GM19395 (cell line): ENCODE results near the gene AGXT.

Experiments
- ATAC-seq: cut with Tn5 transposase; IDR thresholded peaks from one replicate; pipeline ENCODE4 v1.9.1; 2021; ENCODE audit warnings: mild to moderate bottlenecking, moderate library complexity; ENCODE audit not compliant: unreplicated experiment

The AGXT gene

DNA sequence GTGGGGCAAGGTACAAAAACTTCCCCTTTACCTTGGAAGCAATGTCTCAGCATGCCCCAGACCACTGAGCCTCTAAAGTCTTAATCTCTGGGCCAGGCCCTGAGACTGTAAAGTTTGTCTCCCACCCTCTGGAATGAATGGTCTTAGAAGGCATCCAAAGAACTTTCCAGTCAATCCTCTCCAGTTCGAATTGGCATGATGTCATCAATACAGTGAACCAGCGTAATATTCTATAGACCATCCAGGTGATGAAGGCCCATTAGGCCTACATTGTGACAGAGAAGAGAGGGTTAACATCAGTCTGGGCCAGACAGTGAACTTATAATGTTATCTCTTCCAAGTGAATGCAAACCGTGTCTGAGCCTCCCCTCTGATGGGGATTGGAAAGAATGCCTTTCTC is 16.1 kb downstream of the AGXT start:
- no peak for ATAC-seq

DNA sequence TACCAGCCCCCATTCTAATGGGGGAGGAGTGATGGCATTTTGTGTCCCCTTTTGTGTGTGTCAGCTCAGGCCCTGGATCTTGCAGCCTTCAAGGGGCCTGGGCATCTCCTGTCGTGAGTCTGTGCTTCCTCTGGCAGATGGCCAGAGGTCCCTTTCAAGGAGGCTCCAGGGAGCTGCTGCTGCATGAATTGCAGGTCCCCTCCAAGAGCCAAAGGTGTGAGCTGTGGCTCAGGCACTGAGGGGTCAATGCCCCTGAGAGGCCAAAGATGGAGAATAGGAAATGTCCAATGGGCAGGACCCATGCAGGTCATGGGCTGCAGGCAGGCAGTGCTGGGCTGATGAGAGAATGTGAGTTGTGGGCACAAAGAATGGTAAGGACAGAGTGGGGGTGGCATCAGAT is 16.9 kb downstream of the AGXT start:
- ATAC-seq, result no peak

DNA sequence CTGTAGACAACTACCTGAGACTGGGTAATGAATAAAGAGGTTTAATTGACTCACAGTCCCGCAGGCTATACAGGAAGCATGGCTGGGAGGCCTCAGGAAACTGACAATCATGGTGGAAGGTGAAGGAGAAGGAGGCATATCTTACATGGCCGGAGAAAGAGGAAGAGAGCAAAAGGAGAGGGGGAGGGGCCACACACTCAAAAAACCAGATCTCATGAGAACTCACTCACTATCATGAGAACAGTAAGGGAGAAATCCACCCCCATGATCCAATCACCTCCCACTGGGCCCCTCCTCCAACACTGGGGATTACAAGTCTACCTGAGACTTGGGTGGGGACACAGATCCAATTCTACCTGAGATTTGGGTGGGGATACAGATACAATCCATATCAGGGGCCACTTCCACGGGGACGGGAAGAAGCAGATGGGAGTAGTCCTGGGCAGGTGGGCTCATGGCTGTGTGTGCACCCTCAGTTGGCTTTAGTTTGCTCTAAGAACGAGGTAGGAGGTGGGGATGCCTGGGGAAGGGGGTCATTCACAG is 17.5 kb downstream of the AGXT start:
- ATAC-seq, result no peak

DNA sequence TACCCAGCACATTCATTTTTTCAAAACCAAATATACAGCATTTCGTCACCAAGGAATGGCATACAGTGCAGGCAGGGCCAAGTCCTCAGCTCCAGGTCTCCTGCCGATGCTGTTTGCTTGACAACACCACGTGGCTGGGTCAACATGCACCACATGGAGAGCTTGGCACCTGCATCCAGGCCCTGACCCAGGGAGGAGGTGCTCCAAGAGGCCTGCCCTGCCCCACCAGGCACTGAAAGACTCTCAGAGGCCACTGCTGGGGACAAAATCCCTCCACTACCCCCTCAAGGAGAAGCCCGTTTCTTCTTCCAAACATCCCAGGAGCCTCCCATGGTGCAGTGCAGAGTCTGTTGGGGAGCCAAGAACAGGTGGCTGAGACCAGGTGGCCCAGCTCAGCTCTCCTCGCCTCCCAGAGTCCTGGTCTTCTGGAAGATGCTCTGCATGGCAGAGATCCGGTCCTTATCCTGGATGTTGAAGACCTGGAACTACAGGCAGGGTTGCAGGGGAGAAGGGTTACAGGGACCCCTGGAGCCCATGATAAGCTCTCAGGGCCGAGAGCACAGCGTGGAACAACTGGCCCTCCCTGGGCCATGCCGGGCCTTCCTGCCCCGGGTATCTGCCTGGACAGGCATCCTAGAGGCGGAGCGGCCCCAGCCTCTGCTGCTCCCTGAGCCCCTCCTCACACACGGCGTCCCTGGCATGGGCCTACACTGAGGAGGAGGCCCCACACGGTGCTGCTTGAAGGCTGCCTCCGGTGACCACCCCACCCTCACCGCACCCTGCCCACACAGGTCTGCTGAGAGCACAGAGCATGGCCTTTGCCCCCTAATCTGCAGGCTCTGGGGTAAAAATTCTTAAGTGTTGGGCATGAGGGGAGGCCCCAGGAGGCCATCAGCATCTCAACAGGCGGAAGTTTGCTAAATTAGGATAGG is 18.3 kb downstream of the AGXT start:
- no peak for ATAC-seq

DNA sequence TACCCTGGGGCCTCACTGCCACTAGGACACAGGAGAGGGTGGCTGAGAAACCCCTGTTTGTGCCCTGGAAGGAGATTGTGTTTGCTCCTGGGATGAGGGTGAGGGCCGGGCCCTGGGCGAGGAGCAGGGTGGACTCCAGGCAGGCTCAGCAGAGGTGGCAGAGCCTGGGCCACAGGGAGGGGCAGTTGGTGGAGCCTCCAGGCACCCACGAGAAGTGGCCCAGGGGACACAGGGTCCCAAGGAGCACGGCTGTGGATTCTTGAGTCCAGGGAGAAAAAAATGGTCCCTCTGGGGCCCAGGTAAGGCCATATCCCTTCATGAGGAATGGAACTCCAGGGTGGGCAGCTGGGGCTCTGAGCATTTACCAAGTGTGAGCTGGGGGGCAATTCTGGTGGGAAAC is 19.0 kb downstream of the AGXT start:
- no peak for ATAC-seq

DNA sequence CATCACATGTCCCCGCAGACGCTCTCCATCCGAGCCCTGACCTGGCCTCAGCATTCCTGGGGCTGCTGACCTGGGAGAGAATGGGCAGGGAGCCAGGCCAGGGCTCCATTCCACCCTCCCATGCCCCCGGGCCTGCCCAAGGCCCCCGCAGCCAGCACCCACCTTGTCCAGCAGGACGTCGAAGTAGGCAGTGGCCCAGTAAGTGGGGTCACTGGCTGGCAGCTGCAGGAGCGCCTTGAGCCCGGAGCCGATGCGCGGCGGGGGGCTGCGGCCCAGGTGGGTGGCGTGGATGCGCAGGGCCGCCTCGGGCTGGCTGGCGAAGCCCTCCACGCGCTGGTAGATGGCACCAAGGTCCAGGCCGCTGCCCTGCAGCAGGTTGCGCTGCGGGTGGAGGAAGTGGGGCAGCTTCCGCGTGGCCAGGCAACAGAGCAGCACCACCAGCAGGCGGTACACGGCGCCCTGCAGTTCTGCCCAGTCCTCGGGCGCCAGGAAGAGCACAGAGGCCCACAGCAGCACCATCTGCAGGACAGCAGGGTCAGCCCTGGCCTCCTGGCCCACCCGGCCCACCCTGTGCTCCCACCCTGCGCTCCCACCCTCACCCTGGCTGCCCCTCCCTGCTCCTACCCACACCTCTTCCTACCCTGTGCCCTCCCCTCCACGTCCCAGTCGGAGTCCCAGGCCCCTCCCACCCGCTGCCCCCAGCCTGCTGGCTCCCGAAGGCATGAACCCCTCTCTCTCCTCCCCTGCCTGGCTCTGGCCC is 19.7 kb downstream of the AGXT start:
- ATAC-seq, result no peak

DNA sequence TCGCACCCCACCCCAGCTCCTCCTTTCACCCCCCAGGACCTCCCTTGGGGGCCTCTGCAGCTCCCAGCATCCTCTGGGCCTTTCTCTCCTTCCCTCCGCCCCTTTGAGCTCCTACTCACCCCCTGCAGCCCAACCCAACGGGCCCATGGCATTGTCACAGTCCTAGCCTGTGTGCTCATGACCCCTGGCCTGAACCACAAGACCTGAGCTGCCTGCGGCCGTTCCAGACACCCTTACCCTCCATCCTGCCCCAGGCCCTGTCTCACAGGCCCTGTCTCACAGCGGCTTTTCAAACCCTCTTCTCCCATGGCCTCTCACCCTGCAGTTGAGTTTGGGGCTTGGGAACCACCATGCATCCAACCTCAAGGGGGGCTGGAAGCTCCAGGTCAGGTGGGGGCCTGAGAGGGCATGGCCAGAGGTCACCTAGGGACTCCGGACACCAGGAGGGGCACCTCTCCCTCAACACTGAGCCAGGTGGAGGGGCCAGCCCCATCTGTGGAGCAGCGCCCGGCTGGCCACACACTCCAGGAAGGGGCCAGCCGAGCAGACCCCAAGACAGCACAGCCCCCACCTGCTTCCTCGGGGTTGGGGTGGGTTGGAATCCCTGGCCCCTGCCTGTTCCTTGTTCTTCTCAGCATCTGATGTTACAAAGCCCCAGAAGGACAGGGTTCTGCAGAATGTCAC is 20.4 kb downstream of the AGXT start:
- ATAC-seq, result no peak

DNA sequence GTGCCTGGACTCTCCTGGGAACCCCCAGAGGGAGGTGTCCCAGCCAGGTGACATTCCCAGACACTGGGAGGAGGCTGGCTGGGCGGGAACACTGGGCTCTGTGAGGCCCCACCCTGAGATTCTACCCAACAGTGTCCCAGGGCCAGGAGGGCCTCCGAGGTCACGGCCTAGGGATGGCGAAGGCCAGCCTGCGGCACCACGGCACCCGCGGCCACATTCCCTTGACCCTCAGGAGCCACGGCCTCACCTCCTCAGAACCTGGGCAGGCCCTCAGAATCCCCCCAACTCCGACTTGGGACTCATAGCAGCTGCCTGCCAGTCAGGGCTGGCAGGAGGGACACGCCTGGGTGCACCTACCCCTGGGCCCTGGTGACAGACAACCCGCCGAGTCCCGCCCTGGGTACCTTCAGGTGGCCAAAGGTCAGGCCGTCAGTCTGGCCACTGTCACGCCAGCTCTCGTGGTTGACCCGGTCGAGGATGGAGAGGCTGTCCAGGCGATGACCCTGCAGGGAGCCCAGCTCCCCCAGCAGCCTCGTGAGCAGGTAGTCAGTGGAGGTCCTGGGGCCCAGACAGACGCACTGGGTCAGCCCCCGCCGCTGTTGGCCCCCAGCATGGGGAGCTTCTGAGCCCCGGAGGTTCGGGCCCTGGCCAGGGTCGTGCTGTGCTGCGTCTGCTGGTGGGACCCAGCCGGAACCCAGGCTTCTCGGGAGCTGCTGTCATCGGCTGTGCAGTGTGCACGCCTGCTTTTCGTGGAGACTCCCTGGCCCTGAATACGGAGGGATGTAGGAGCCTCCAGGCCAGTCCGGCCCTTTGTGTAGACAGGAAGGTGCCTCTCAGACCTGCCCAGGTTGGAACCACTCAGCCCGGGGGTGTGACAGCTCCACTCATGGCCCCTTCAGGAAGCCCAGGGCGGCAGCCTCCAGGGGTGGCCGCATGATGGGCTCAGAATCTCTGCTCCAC is 21.3 kb downstream of the AGXT start:
- ATAC-seq, result no peak

DNA sequence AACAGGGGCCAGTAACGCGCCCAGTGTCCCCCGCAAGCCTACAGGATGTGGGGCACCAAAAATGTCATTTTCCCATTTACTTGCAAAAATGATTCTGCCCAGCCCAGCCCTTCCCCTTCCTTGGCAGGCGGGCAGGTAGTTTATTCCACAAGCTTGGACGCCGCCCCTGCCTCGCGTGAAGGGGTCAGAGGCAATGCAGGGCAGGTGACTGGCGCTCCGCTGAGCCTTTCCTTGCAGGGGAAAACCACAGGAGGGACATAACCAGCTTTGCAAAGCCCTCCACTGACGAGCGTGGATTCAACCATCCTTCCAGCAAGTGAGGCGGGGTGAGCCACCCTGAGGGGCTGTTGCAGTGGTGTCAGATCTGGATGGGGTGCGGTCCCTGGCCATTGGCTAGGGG is 22.1 kb downstream of the AGXT start:
- no peak for ATAC-seq

DNA sequence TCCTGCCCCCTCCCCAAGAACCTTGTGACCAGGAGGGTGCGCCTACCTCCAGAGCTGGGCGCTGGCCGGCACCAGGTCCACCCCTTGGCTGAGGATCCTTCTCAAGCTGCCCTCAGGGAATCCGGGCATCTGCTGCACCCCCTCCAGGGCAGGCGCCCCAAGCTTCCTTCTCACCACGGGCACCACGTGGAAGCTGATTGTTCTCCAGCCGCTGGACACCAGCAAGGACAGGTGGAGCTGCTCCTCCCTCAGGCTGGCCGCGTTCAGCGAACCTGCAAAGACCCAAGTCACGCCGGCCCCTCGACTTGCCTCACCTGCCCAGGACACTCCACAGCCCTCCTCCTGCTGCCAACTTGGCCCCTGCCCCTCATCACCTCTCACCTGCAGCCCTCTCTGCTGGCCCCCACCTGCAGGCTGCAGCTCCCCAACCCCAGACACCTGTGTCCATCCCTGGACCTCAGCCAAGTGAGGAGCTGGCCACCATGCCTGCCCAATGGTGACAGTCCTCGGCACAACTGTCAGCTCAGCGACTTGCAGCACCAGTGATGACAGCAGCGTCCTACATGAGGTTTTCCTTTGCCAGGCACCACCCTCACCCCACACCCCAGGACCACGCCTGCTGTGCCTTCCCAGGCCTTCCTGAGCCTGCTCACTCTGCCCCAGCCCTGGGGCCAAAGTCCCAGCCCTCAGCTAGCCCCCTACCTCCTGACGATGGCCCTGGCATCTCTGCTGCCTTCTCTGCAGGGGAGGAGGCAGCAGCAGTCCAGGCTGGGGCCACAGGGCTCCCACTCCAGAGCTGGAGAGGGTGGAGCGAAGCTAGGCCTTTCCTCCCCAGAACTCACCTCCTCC is 23.1 kb downstream of the AGXT start:
- ATAC-seq, result no peak

DNA sequence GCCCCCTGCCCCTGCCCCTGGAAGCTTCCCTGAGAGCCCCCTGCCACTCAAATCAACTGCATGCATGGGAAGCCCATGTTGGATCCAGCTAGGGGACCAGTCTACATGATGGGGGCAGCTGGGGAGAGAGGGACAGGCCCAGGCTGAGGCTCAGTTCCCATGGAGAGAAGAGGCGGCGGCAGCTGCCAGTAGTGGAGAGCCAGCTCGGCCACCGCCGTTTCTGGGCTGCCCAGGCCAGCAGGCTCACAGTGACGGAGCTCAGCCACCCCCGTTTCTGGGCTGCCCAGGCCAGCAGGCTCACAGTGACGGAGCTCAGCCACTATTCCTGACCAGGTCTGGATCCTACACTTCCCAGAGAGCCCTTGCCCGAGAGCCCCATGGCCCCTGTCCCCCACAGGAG is 23.7 kb downstream of the AGXT start:
- ATAC-seq, result no peak

DNA sequence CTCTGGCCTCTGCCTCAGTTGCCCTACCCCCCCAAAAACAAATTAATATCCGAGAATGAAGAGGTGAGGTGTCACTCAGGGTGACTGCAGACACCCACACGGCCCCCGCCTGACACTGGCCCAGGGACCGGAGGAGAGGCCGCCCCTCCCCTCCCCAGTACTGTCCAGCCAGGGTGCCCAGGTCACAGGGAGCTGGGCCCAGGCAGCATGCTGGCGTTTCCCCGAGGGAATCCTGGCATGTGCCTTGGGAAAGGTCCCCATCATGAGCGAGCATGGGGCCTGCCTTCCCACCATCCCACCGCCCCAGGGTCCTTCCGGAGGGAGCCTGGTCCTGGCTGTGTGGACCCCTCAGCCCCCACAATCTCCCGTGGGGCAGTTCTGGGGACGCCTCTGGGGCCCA is 24.3 kb downstream of the AGXT start:
- no peak for ATAC-seq

DNA sequence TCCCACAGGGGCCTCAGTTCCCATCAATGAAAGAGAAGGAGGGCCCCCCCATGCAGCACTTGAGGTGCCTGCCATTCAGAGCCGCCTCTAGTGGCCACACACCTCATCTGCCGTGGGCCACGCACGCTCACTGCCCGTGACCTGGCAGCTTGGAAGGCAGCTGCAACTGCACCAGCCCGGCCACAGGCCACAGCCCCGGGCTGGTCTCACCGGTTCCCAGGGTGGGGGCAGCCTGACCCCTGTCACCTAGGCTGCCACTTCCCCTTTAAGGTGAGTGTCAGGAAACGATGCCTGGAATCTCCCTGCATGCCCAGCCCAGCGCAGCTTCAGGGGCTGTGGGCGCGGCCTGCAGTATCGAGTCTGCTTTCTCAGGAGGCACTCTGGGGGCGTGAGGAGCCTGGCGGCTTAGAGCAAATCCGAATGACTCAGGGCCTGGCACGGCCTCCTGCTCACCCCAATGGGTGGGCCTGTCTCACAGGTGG is 24.8 kb downstream of the AGXT start:
- no peak for ATAC-seq

DNA sequence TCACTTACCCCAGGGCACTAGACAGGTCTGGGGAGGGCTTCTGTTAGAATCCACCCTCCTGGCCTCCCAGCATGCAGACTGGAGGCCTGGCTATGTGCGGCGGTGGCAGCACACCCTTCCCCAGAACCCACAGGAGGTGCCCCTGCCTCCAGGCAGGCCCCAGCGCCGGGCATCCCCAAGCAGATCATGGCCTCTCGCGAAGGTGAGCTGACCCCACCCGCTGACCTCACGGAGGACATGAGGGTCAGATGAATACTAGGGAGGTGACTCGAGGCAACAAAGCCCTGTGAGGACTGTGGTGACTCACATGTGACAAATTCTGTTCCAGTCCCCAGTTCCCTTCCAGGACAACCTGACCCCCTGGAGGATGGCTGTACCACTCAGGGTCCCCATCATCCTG is 25.4 kb downstream of the AGXT start:
- ATAC-seq, result no peak

DNA sequence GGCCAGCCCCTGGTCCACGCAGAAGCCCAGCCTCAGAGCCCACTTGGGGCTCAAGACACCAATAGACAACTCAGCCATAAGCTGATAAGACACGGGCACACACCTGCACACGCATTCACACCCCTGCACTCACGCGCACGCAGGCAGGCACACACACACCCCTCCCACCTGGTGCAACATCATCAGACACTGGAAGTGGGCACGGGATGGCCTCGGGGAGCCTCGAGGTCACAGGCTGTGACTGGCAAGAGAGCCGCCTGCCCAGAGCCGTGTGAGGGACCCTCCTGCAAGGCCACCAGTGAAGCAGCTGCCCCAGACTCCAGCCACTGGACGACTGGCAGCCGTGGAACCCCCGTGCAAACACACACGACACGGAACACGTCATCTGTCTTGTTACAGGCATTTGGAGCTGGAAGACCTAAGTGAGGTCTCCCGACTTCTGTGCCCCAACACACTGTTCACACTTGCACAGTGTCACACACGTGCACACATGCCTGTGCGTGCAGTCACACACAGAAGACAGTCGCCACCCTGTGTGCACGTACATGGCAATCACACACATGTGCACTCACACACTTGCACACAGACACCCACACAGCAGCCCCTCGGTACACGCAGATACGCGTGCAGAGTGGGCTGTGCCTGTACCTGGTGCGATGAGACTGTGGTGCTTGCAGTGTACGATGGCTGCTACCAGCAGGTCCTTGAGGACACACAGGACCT is 26.4 kb downstream of the AGXT start:
- ATAC-seq, result no peak

DNA sequence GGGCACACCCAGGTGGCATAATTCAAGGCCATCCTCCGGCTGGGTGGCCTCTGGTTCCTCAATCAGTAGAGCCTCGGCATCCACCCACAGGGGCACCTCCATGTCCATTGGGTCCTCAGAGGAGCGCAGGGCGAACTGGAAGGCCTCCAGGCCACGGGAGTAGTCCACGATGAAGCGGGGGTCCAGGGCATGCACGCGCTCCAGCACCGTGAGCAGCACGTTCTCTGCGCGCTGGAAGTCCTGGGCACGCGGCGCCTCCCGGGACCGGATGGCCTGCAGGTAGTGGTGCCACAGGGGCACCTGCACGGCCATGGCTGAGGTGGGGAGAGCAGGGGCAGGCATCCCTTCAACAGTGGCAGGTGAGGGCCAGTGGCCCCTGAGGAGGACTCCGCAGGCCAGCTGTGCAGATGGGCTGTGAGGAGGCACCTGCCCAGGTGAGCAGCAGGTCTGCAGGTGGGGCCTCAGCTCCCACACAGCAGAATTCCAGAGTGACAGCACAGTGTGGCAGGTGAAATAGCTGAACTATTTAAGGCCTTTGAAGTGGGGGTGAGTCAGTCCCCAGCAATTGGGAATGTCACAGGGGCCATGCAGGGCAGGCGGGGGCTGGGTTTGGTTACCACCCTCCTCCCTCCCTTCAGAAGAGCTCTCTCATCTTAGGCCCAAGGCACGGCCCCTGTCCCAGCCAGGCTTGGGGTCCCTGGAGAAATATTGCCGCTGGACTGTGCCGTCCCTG is 27.2 kb downstream of the AGXT start, which contains the start of gene MAB21L4:
TSS of gene MAB21L4 (minus strand) at position 501 of the 733 bp plus-strand sequence. CDS start at position 342, 159 bp downstream.
- ATAC-seq, result no peak

DNA sequence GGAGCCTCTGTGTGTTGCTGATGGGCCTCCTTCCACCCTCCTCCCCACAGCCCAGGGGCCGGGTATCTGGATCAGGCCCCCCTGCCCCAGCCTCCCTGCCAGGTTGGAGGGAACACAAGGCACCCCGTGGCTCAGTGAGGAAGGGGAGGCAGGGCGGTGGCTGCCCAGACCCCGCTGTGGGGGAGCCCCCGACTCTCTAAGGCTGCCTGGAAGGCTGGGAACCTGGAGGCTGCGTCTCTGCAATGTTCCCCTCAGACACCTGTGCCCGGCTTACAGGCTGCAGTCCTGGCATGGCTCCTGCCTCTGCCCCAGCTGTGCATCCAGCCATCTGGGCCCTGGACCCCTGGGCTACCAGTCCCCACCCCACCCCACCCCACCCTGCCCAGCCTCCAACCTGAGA is 27.8 kb downstream of the AGXT start:
- ATAC-seq, result no peak
